Measurements from ENCODE around the gene AIG1. TPM values are rescaled to one million over a fixed set of nuclear protein-coding genes. Genes with fewer than 3 reads are reported as not detected.

The AIG1 gene
- total RNA-seq, 1 donor from 2014 or later: 35.2 TPM

- Histone ChIP-seq H3K4me2 (ENCODE audit: low read length) (no peak overlapping the region), H3K79me2 (ENCODE audit: insufficient read depth, low read length) (no peaks in the 10 kb centered on the region), H4K20me1 (ENCODE audit: insufficient read depth, low read length) (no peaks in the 10 kb centered on the region), H3K4me1 (ENCODE audit: insufficient read depth, low read length) (no peaks in the 10 kb centered on the region), H3K9me3 (ENCODE audit: insufficient read depth, low read depth, low read length) (no peaks in the 10 kb centered on the region), H2AFZ (ENCODE audit: low read depth, low read length) (no peak overlapping the region), H3K36me3 (ENCODE audit: insufficient read depth, low read length) (no peaks in the 10 kb centered on the region), H3K9ac (ENCODE audit: low read length) (no peak overlapping the region), H3K27me3 (ENCODE audit: insufficient read depth, low read length) (no peaks in the 10 kb centered on the region), H3K4me3 (ENCODE audit: insufficient read depth, low read depth, low read length) (no peak overlapping the region), H3K27ac (ENCODE audit: low read depth, low read length) (no peak overlapping the region)
- no peak overlapping the region for H3K27ac Mint-ChIP-seq (ENCODE audit: unreplicated experiment)
- TF ChIP-seq EZH2 (IDR thresholded peaks at IDR 0.05; ENCODE audit: insufficient read depth, low read length) (no peak), CTCF (IDR thresholded peaks at IDR 0.05; ENCODE audit: insufficient read depth, low read depth, low read length) (no peak)
- FAIRE-seq (no peak), DNase-seq (ENCODE audit: low read depth) (no peak)
- no peaks in the 10 kb centered on the region for H3K36me3 Mint-ChIP-seq (ENCODE audit: low read depth, unreplicated experiment)
- no peaks in the 10 kb centered on the region for H3K9me3 Mint-ChIP-seq (ENCODE audit: unreplicated experiment)
- no peaks in the 10 kb centered on the region for H3K27me3 Mint-ChIP-seq (ENCODE audit: low read depth, unreplicated experiment)
- no peak overlapping the region for H3K4me3 Mint-ChIP-seq (ENCODE audit: unreplicated experiment)
- no peaks in the 10 kb centered on the region for H3K4me1 Mint-ChIP-seq (ENCODE audit: low read depth, unreplicated experiment)
These were observed 313.3 kb downstream of the AIG1 start for GRCh38 chr6:143374014-143374413.

GRCh38 chr6:143375022-143375585 lies 314.4 kb downstream of the AIG1 start:
- Histone ChIP-seq H2AFZ (ENCODE audit: low read depth, low read length) (no peak overlapping the region), H4K20me1 (ENCODE audit: insufficient read depth, low read length) (no peaks in the 10 kb centered on the region), H3K4me3 (ENCODE audit: insufficient read depth, low read depth, low read length) (no peak overlapping the region), H3K9me3 (ENCODE audit: insufficient read depth, low read depth, low read length) (no peaks in the 10 kb centered on the region), H3K27me3 (ENCODE audit: insufficient read depth, low read length) (no peaks in the 10 kb centered on the region), H3K9ac (ENCODE audit: low read length) (no peak overlapping the region), H3K36me3 (ENCODE audit: insufficient read depth, low read length) (no peaks in the 10 kb centered on the region), H3K4me1 (ENCODE audit: insufficient read depth, low read length) (no peaks in the 10 kb centered on the region), H3K79me2 (ENCODE audit: insufficient read depth, low read length) (no peaks in the 10 kb centered on the region), H3K4me2 (ENCODE audit: low read length) (no peak overlapping the region), H3K27ac (ENCODE audit: low read depth, low read length) (no peak overlapping the region)
- FAIRE-seq (no peak), DNase-seq (ENCODE audit: low read depth) (no peak)
- Mint-ChIP-seq H3K4me1 (ENCODE audit: low read depth, unreplicated experiment) (peaks cover 3% of the 10 kb centered on the region), H3K4me3 (ENCODE audit: unreplicated experiment) (no peak overlapping the region), H3K27me3 (ENCODE audit: low read depth, unreplicated experiment) (no peaks in the 10 kb centered on the region), H3K9me3 (ENCODE audit: unreplicated experiment) (no peaks in the 10 kb centered on the region), H3K27ac (ENCODE audit: unreplicated experiment) (no peak overlapping the region), H3K36me3 (ENCODE audit: low read depth, unreplicated experiment) (no peaks in the 10 kb centered on the region)
- TF ChIP-seq CTCF (IDR thresholded peaks at IDR 0.05; ENCODE audit: insufficient read depth, low read depth, low read length) (no peak), EZH2 (IDR thresholded peaks at IDR 0.05; ENCODE audit: insufficient read depth, low read length) (no peak)

GRCh38 chr6:143376375-143376774 lies 315.7 kb downstream of the AIG1 start:
- Histone ChIP-seq H3K4me3 (ENCODE audit: insufficient read depth, low read depth, low read length) (no peak overlapping the region), H3K27ac (ENCODE audit: low read depth, low read length) (no peak overlapping the region), H3K4me2 (ENCODE audit: low read length) (no peak overlapping the region), H3K4me1 (ENCODE audit: insufficient read depth, low read length) (no peaks in the 10 kb centered on the region), H3K27me3 (ENCODE audit: insufficient read depth, low read length) (no peaks in the 10 kb centered on the region), H3K9ac (ENCODE audit: low read length) (no peak overlapping the region), H3K36me3 (ENCODE audit: insufficient read depth, low read length) (no peaks in the 10 kb centered on the region), H3K9me3 (ENCODE audit: insufficient read depth, low read depth, low read length) (no peaks in the 10 kb centered on the region), H4K20me1 (ENCODE audit: insufficient read depth, low read length) (no peaks in the 10 kb centered on the region), H3K79me2 (ENCODE audit: insufficient read depth, low read length) (no peaks in the 10 kb centered on the region), H2AFZ (ENCODE audit: low read depth, low read length) (no peak overlapping the region)
- H3K36me3 Mint-ChIP-seq (ENCODE audit: low read depth, unreplicated experiment): no peaks in the 10 kb centered on the region
- TF ChIP-seq EZH2 (IDR thresholded peaks at IDR 0.05; ENCODE audit: insufficient read depth, low read length) (no peak), CTCF (IDR thresholded peaks at IDR 0.05; ENCODE audit: insufficient read depth, low read depth, low read length) (no peak)
- peaks cover 3% of the 10 kb centered on the region for H3K4me1 Mint-ChIP-seq (ENCODE audit: low read depth, unreplicated experiment)
- H3K27ac Mint-ChIP-seq (ENCODE audit: unreplicated experiment): no peak overlapping the region
- peaks cover 2% of the 10 kb centered on the region for H3K27me3 Mint-ChIP-seq (ENCODE audit: low read depth, unreplicated experiment)
- DNase-seq (ENCODE audit: low read depth) (no peak), FAIRE-seq (no peak)
- H3K4me3 Mint-ChIP-seq (ENCODE audit: unreplicated experiment): no peak overlapping the region
- H3K9me3 Mint-ChIP-seq (ENCODE audit: unreplicated experiment): no peaks in the 10 kb centered on the region
